ENCODE measurements around the gene CAMSAP1. TPM values are rescaled to one million over a fixed set of nuclear protein-coding genes. Genes with fewer than 3 reads are reported as not detected.

CAMSAP1 gene
- total and polyA plus RNA-seq, 2 donors (not counting 1 experiment from before 2014, with no cell fraction given), result 5.0 to 18.8 TPM

- Histone ChIP-seq H3K9ac (ENCODE audit: insufficient read depth, low read length) (no peak overlapping the region), H3K4me3 (replicated peaks in 1 of 4; ENCODE audit: control extremely low read depth in 1 of 4, insufficient read depth in 1 of 4, low read depth in 3 of 4, low read length in 4 of 4) (no peak overlapping the region), H2AFZ (ENCODE audit: low read length) (no peak overlapping the region), H3K27ac (ENCODE audit: insufficient read depth, low read length) (no peak overlapping the region), H3K36me3 (ENCODE audit: control insufficient read depth, insufficient read depth, low read length) (peaks cover 3% of the 10 kb centered on the region), H3K27me3 (ENCODE audit: control insufficient read depth, insufficient read depth, low read length) (no peaks in the 10 kb centered on the region), H3K9me3 (ENCODE audit: control insufficient read depth, insufficient read depth, low read depth, low read length) (no peaks in the 10 kb centered on the region), H3K79me2 (ENCODE audit: control insufficient read depth, insufficient read depth, low read length) (peaks cover 30% of the 10 kb centered on the region), H4K20me1 (ENCODE audit: control insufficient read depth, extremely low read depth, insufficient read depth, low read length) (no peaks in the 10 kb centered on the region), H3K4me1 (ENCODE audit: control insufficient read depth, extremely low read depth, insufficient read depth, low read length) (peaks cover 2% of the 10 kb centered on the region), H3K4me2 (ENCODE audit: extremely low read depth, insufficient read depth, low read length) (no peak overlapping the region)
- DNase-seq (ENCODE audit: low read depth in 2 of 2), result no peak
- TF ChIP-seq CTCF (conservative IDR thresholded peaks at IDR 0.05 in 1 of 2, IDR thresholded peaks at IDR 0.05 in 1 of 2; ENCODE audit: low read depth in 1 of 2, low read length in 2 of 2) (no peak), EZH2 (IDR thresholded peaks at IDR 0.05; ENCODE audit: low read length, missing control alignments) (no peak)
These were observed 28.7 kb downstream of the CAMSAP1 start for GRCh38 chr9:135878528-135879236.

GRCh38 chr9:135877791-135878527 is 29.4 kb downstream of the CAMSAP1 start:
- Histone ChIP-seq H3K79me2 (ENCODE audit: control insufficient read depth, insufficient read depth, low read length) (peaks cover 23% of the 10 kb centered on the region), H3K9ac (ENCODE audit: insufficient read depth, low read length) (no peak overlapping the region)

GRCh38 chr9:135876936-135877335 is 30.4 kb downstream of the CAMSAP1 start:
- Histone ChIP-seq H3K4me3 (replicated peaks in 1 of 4; ENCODE audit: control extremely low read depth in 1 of 4, insufficient read depth in 1 of 4, low read depth in 3 of 4, low read length in 4 of 4) (no peak overlapping the region), H3K79me2 (ENCODE audit: control insufficient read depth, insufficient read depth, low read length) (peaks cover 19% of the 10 kb centered on the region), H3K4me2 (ENCODE audit: extremely low read depth, insufficient read depth, low read length) (no peak overlapping the region), H3K9me3 (ENCODE audit: control insufficient read depth, insufficient read depth, low read depth, low read length) (no peaks in the 10 kb centered on the region), H3K27me3 (ENCODE audit: control insufficient read depth, insufficient read depth, low read length) (no peaks in the 10 kb centered on the region), H4K20me1 (ENCODE audit: control insufficient read depth, extremely low read depth, insufficient read depth, low read length) (no peaks in the 10 kb centered on the region), H3K36me3 (ENCODE audit: control insufficient read depth, insufficient read depth, low read length) (peaks cover 3% of the 10 kb centered on the region), H3K27ac (ENCODE audit: insufficient read depth, low read length) (no peak overlapping the region), H3K4me1 (ENCODE audit: control insufficient read depth, extremely low read depth, insufficient read depth, low read length) (no peaks in the 10 kb centered on the region), H2AFZ (ENCODE audit: low read length) (no peak overlapping the region), H3K9ac (ENCODE audit: insufficient read depth, low read length) (no peak overlapping the region)
- DNase-seq (ENCODE audit: low read depth in 2 of 2), result no peak
- no peak for TF ChIP-seq EZH2 (IDR thresholded peaks at IDR 0.05; ENCODE audit: low read length, missing control alignments)
- no peak for TF ChIP-seq CTCF (conservative IDR thresholded peaks at IDR 0.05 in 1 of 2, IDR thresholded peaks at IDR 0.05 in 1 of 2; ENCODE audit: low read depth in 1 of 2, low read length in 2 of 2)

More at GRCh38 chr9:135877791-135878527, 29.4 kb downstream of the CAMSAP1 start:
- Histone ChIP-seq H3K4me2 (ENCODE audit: extremely low read depth, insufficient read depth, low read length) (no peak overlapping the region), H4K20me1 (ENCODE audit: control insufficient read depth, extremely low read depth, insufficient read depth, low read length) (no peaks in the 10 kb centered on the region), H3K36me3 (ENCODE audit: control insufficient read depth, insufficient read depth, low read length) (peaks cover 3% of the 10 kb centered on the region), H3K9me3 (ENCODE audit: control insufficient read depth, insufficient read depth, low read depth, low read length) (no peaks in the 10 kb centered on the region), H3K4me3 (replicated peaks in 1 of 4; ENCODE audit: control extremely low read depth in 1 of 4, insufficient read depth in 1 of 4, low read depth in 3 of 4, low read length in 4 of 4) (no peak overlapping the region), H3K27ac (ENCODE audit: insufficient read depth, low read length) (no peak overlapping the region), H3K4me1 (ENCODE audit: control insufficient read depth, extremely low read depth, insufficient read depth, low read length) (no peaks in the 10 kb centered on the region), H3K27me3 (ENCODE audit: control insufficient read depth, insufficient read depth, low read length) (no peaks in the 10 kb centered on the region), H2AFZ (ENCODE audit: low read length) (no peak overlapping the region)
- no peak for DNase-seq (ENCODE audit: low read depth in 2 of 2)
- TF ChIP-seq EZH2 (IDR thresholded peaks at IDR 0.05; ENCODE audit: low read length, missing control alignments), result no peak
